NCI-H1092 treated with DMSO at 0.1 percent for 48 hours (cell line): ENCODE results near the gene ADH5.
A peak's percentile ranks its signal among the peaks of the same experiment; 100 is the strongest.
"Not testable (repeated sequence)": the region's sequence is repeated elsewhere in the genome, so short reads cannot be mapped to it uniquely, and the experiment has no call there.

Source experiments
- DNase-seq: peaks from one replicate; lab custom pipeline; 2025; lab: John Stamatoyannopoulos, UW

The ADH5 gene

DNA sequence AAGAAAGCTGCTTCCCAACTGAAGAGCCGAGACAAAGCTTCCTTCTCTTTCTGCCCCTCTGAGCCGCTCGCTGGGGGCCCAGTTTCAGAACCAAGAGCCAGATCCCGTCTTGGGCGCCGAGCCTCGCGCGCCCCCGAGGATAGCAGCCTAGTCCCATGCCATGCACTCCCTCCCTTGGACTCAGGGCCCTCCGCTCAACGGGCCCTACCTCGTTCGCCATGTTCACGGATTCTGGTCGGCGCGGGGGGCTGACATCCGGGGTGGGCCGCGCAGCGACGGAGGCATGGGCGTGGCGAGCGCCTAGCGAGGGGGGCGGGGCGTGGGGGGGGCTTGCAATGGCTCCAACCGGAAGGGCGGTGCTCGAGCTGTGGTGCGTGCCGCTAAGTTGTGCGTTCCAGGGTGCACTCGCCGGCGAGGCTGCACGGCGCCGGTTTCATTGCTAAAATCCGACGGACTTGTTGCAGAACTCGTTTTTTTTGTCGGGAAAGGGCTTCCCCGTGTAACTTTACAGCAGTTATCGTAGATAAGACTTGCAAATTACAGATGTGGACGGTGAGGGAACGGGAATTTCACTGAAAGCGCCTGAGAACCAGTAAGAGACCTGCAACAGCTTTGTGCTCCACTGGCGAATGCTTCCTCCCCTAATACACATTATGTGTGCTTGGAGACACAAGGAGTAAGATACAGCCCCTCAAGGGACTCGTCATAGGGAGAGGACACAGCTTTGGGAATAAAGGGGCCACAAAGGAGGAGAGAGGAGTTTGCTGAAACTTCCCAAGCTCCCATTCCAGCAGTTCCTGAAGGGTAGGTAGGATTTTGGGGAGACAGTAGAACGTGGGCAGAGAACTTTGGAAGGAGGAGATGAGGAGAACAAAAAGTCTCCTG is at the start of gene ADH5:
TSS of gene ADH5 (minus strand) at position 308 of the 885 bp plus-strand sequence. CDS start at position 220, 88 bp downstream.
- peak; percentile 83 for DNase-seq

DNA sequence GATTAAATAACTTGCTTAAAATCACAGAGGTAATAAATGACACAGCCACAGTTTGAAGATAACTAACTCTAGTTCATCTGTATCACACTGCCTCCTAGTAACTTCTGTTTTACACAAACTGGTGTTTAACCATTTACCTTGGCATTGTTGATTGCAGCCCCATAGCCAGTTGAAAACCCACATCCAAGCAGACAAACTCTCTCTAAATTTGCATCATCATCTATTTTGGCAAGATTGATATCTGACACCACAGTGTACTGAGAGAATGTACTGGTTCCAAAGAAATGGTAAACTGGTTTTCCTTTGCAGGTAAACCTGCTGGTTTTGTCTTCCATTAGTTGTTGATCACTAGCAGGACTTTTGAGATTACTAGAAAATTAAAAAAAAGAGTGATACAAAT is 47.7 kb upstream of the ADH5 start:
- DNase-seq = no peak

DNA sequence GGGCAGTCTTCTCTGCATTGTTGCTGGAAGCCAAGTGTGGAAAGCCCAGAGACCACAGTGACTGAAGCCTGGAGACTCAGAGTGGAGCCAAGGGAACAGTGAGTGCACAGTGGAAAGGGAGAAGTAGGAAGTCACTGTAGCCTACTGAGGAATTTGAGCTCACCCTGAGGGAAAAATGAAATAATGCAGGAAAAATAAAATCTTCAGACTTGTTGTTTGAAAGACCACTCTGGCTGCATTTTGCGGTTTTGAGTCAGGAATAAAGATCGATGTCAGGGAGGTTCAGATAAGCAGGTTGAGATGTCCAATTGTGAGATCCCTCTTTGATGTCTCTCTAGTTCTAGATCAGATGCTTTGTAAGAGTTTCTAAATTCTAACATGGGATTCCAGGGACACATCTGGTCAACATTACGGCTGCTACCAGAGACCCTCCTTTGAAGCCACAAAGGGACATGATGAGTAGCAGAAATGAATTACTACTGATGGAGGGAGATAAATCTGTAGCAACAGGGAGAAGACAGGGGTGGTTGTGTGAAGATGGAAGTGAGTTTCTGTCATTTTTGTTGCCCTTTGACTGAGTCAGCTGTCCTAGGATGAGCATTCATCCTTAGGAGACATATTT is 47.1 kb upstream of the ADH5 start:
- no peak for DNase-seq

DNA sequence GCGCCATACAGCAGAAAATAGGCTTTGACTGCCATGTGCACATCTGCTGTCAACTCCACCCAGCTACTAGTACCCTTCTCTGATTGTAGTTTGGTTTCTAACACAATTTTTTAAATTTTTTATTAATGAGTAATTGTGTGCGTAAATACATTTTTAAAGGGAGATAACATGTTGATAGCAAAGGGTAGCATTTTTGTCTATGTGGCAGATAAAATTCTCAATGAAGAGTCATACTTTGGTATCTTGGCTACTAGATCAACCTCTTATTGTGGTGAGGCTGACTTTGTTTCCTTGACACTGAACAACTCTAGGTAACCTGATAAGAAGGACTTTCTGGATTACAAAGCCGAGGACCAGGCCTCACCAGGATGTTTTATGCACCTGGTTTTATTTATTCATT is 46.0 kb upstream of the ADH5 start:
- no peak for DNase-seq

DNA sequence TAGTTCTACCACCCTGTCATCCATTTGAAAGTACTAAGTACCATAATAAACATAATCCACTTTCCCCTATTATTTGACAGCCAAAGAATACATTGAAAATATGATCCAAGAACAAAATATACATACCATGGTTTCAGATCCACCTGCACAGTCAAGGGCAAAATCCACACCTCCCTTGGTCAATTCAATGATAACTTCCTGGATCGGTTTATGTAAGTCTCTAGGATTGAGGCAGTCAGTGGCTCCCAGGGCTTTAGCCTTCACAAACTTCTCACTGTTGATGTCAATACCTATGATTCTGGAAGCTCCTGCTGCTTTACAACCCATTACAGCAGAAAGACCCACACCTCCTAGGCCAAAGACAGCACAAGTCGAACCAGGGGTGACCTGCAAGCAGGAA is 42.8 kb upstream of the ADH5 start:
- DNase-seq = no peak

DNA sequence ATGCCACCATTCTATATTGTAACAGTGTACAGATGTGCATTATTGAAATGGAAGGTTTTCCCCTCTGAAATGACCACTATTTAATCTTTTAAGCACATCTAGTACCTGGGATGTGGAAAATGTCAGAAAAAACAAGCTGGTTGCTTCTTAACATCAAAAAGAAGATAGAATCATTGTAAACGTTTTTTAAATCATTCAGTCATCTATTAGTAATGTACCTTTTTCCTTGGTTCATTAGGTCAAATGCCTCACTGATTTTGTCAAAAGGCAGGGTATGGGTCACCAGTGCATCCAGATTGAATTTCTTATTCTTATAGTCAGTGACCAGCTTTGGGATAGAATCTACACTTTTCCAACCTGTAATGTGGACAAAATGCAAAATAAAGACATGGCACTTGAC is 37.8 kb upstream of the ADH5 start:
- DNase-seq = no peak

DNA sequence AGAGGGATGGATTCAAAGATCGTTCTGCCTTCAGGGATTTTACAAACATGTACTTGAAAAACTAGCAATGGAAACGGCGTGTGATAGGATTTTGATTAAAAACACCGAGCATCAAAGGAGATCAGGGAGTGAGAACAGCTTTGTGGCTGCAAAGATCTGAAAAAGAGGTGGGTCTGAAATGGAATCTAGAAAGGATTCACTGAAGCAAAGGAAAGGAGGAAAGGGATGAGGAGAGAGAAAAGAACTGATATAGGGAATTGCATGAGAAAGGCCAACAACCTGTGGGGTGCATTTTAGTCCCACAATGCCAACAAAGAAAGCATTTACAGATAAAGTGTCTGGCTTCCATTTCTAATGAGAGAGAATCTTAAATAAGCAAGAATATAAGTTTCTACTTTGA is 32.4 kb upstream of the ADH5 start:
- no peak for DNase-seq

DNA sequence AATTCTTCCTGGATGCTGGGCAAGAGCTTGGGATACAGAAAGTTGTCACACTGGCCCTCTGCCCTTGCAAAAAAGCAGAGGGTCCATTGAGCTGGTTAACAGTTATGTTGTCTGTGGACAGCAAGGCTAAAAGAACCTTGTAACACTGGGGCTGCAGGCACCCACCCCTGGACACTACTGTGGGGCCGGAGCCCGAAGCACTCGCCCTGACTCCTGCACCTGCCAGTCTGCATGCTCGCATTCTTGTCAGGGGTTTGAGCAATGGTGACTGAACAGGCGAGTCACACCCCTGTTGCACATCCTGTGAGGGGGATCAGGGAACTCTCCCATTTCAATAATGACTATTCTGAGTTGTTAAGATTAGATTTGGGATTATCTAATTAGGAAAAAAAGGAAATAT is 31.9 kb upstream of the ADH5 start:
- no peak for DNase-seq

DNA sequence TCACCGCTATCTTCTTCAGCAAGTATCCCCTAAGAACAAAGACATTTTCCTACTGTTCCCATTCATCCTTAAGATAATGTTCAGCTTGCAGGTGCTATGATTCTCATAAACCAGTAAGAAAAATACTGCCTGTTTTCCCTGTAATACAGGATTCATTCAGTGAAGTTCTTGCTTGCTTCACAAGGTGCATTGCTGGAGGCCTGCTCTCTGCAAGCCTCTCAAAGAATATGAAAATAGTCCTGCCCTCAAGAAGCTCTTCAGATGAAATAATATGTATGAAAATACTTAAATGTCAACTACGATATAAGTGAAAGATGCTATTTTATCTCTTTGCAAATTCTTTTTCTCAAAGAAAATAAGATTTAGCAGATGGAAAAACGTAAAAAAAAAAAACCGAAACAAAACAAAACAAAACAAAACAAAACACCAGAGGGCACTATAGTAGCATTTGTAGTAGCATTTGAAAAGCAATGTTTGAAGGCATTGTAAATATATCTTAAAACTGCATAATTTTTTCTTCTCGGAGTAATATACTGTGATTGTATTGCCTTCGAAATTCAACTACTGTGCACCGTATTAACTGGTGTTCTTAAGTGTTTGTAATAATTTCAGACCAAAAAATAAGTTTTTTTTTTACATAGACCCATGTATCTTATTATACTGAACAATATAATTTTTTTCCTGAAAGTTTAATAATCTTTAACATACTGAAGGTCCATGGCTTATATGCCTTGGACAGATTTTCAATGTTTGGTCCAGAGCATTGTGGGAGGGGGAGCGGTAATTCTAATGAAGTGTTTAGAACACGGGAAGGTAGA is 29.5 kb upstream of the ADH5 start:
- peak; percentile 2 for DNase-seq

DNA sequence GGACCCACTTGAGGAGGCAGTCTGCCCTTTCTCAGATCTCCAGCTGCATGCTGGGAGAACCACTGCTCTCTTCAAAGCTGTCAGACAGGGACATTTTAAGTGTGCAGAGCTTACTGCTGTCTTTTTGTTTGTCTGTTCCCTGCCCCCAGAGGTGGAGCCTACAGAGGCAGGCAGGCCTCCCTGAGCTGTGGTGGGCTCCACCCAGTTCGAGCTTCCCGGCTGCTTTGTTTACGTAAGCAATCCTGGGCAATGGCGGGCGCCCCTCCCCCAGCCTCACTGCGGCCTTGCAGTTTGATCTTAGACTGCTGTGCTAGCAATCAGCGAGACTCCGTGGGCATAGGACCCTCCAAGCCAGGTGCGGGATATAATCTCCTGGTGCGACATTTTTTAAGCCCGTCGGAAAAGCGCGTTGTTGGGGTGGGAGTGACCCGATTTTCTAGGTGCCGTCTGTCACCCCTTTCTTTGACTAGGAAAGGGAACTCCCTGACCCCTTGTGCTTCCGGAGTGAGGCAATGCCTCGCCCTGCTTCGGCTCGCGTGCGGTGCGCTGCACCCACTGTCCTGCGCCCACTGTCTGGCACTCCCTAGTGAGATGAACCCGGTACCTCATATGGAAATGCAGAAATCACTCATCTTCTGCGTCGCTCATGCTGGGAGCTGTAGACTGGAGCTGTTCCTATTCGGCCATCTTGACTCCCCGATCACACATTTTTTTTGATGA is 28.7 kb upstream of the ADH5 start:
- DNase-seq = not testable (repeated sequence)

DNA sequence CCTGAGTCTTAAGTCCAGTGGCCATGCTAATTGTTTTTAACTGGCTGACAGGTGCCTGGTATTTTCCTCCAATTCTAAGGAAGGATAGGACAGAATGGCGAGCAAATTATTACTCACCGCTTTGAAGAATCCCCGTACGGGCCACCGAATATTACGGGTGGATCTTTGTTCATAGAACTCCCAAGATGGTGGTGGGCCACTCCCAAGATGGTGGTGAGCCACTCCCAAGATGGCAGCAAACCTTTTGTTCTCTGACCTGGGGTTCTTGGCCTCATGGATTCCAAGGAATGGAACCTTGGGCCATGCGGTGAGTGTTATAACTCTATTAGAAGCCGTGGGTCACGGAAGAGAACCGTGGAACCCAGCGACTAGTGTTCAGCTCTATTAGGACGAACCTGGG is 20.7 kb upstream of the ADH5 start:
- not testable (repeated sequence) for DNase-seq

DNA sequence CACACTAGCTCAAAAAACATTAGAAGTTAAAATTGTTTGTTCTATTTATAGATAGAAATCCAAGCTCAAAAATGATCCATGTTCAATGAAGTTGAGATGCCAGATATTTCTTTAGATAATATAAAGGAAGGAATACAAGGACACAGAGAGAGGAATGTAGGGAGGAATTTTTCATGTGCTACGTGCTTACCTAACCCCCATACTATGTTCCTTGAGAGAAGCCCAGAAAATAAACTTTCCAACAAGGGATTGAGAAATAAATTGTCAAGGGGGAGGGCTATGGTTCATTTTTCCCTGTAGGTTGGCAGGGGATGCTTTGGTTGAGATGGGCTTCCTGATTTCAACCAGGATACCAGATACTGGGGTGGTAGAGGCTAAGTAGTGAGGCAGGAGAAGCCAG is 15.6 kb upstream of the ADH5 start:
- no peak for DNase-seq

DNA sequence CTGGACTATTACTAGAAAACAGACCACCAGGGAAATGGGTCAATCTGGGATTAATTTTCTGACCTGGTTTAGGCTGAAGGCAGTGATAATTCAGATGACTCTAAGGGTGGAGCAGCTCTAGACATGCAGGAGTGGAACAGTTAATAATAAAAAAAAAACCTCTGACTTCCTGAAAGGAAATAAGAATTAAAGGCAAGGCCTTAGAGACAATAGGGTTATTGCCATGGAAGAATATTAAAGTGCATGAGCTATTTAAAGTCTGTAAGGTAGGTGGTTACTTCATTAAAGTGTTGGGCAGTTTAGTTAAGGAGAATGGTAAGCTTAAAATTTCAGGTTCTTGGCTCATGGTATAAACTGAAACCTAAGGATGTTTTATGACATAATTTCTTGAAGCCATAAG is 14.6 kb upstream of the ADH5 start:
- DNase-seq = no peak

DNA sequence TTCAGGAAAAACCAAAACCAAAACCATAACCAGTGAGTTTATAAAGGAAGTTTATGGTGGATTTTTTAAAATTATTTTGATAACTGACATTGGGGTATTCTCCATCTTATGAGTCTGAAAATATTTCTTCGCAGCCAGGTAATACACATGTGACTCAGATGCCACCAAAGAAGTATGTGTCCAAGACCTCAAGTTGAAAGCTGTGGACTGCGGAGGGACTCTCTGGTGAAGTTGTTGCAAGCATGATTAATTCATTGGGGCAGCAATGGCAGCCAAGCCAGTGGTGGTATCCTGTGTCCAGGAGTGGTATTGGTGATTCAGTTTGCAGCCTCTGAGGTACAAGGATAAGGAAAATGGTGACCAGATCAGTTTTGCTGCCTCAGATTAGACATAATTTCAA is 14.0 kb upstream of the ADH5 start:
- no peak for DNase-seq

DNA sequence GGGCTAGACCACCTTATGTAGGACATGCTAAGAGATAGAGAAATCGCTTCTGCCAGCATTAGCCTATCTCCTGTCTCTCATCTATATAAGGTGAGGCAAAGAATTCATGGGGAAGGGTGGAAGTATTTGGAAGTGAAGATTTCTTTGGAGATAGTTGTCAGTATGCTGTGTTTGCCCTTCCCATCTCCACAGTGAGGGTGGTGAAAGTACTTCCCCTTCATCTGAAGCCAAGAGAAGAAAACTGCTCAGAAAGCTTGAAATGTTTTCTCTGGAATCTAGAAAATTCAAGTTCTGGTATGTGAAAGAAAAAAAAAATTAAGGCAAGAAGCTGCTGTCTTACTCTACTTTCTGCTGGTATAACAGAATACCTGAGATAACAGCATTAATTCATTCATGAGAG is 12.3 kb upstream of the ADH5 start:
- DNase-seq = no peak

DNA sequence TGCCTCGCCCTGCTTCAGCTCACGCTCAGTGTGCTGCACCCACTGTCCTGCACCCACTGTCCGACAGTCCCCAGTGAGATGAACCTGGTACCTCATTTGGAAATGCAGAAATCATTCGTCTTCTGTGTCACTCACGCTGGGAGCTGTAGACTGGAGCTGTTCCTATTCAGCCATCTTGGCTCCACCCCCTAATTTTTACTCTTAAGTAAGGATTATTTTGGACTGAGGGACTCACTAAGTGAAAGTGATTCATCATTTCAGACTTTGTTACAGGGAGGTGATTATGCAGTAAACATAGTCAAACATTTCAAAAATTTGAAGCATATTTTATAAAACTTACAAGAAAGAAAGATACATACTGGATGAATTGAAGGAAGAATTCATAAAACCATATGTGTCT is 11.2 kb upstream of the ADH5 start:
- DNase-seq = not testable (repeated sequence)

DNA sequence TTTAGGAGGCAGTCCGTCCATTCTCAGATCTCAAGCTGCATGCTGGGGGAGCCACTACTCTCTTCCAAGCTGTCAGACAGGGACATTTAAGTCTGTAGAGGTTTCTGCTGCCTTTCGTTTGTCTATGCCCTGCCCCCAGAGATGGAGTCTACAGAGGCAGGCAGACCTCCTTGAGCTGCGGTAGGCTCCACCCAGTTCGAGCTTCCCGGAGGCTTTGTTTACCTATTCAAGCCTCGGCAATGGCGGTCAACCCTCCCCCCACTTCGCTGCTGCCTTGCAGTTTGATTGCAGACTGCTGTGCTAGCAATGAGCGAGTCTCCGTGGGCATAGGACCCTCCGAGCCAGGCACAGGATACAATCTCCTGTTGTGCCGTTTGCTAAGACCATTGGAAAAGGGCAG is 10.7 kb upstream of the ADH5 start:
- no peak for DNase-seq

DNA sequence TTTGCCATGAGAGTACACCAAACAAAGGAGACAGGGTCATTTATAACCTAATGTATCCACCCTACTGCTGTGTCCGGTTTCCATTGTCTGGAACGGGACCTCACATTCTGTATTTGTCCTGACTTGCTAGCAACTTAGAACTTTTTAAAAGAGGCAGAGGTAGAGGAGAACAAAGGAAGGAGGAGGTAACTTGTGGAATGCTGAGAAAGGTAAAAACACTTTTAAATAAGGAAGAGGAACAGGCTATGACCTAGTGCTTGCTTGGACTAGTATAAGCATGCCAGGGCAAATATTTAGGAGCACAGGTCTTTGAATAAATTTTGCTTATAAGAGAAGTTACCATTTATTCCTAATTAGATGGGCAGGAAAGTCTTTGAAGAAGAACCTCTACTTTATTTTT is 3.3 kb upstream of the ADH5 start:
- DNase-seq = not testable (repeated sequence)

DNA sequence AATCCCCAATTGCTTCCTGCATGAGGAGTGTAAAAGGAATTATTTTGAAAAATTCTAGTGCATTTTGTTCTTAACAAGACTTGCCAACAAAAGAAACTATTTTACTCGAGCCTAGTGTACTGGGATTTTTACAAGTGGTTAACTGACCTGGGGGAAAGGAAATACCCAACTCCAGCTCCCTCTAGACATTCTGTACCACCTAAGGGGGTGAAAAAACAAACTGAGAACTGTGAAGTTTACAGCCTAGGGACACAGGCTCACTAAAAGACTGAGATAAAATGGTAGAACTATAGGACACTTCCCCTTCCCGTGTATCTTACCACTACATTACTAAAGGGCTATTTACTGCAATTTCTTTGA is 2.6 kb upstream of the ADH5 start:
- DNase-seq = no peak

DNA sequence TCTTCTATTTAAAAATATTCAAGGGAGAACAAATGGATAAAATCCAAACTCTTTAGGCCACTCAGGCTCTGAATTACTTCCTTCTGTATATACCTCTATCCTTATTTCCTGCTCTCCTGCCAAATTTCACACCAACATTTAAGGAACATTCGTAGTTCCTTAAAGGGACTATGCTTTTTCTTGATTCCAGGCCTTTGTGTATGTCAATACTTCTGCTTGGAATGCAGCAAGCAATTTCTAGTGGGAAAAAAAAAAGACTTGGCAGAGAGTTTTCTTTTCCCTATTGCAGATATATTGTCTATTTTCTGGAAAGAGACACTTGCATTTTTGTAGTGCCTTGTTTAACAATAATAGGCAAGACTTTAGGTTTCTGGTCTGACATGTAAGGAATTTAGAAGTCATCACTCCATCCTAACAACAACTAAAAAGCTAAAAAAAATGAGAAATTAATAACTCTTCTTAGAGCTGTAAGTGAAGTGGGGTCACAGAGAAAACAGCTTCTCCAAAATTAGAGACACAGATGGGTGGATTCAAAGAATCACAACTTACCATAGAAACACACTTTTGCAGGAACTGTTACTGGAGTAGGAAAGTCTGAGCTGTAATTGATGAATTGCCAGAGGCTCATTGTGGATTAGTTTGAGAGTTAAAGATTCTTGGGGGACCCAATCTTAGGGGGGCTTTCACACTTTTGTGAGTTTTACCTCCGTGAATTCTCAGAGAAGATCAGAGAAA is 2.1 kb upstream of the ADH5 start:
- no peak for DNase-seq

DNA sequence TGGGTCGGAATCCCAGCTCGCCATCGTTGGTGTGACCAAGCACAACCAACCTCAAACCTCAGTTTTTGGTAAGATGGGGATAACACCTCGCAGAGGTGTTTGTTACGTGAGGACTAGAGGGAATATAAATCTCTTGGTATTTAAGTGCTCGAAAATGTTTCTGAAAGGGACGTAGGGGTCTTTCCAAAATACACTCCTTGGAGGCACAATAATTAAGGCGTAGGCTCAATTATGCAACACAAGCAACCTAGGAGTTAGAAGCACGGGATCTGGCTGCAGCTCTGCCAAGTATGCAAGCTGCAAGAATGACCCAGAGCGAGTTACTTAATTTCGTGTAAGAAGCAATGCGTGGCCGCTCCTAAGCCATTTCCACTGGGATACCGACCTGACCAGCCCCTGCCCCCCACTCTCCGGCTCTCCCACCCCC is 552 bp downstream of the ADH5 start:
- peak; percentile 60 for DNase-seq
